ENCODE results near the gene CENPE.

The CENPE gene

GRCh38 chr4:103076747-103077347 is 121.3 kb downstream of the CENPE start, which contains the start of gene SLC9B2:
TSS of gene SLC9B2 (minus strand) at chr4:103076761. CDS start at chr4:103067550, 9,211 bp downstream.
- no peak for DNase-seq (ENCODE audit: low read depth, low spot score)

GRCh38 chr4:103075894-103076746 is 122.0 kb downstream of the CENPE start:
- peak; percentile 86 for DNase-seq (ENCODE audit: low read depth, low spot score)

DNA sequence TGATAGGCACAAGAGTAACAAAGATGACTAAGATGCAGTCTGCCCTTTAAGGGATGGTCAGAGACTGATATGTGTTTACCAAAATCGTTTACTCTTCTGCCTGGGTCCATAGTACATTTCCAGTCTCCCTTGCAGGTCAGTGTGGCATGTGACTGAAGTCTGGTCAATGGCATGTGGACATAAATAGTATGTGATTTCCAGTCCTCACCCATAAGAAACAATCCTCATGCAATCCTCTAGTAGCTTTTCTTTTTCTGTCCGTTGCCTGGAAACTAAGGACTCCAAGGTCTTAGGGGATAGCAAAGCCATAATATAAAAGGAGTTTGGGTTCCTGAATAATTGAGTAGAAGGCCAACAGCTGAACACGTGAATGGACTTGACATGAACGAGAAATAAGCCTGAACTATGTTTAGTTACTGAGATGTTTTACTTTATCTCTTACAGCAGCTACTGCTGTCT is 122.7 kb downstream of the CENPE start:
- no peak for DNase-seq (ENCODE audit: low read depth, low spot score)

DNA sequence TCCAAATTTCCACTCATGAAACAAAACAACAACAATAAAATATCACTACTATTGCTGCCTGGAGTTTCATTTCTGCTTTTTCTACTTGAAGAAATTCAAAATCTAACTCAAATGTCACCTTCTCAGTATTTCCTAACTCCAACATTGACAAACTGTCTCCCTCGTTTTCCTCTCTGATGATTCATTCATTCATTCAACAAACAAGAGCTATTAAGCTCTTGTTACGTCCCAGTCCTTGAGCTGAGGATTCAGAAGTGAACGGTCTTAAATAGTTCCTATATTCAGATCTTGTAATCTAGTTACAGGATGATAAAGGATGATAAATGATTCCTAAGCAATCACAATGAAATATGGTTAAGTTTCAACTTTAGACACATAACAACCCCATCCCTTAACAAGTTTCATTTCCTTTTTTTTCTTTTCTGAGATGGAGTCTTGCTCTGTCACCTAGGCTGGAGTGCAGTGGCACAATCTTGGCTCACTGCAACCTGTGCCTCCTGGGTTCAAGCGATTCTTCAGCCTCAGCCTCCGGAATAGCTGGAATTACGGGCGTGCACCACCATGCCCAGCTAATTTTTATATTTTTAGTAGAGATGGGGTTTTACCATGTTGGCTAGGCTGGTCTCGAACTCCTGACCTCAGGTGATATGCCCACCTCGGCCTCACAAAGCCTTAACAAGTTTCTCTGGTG is 123.3 kb downstream of the CENPE start:
- no peak for DNase-seq (ENCODE audit: low read depth, low spot score)

GRCh38 chr4:103073792-103074438 is 124.2 kb downstream of the CENPE start:
- no peak for DNase-seq (ENCODE audit: low read depth, low spot score)

GRCh38 chr4:103067841-103068547 is 130.1 kb downstream of the CENPE start:
- DNase-seq (ENCODE audit: low read depth, low spot score): no peak

DNA sequence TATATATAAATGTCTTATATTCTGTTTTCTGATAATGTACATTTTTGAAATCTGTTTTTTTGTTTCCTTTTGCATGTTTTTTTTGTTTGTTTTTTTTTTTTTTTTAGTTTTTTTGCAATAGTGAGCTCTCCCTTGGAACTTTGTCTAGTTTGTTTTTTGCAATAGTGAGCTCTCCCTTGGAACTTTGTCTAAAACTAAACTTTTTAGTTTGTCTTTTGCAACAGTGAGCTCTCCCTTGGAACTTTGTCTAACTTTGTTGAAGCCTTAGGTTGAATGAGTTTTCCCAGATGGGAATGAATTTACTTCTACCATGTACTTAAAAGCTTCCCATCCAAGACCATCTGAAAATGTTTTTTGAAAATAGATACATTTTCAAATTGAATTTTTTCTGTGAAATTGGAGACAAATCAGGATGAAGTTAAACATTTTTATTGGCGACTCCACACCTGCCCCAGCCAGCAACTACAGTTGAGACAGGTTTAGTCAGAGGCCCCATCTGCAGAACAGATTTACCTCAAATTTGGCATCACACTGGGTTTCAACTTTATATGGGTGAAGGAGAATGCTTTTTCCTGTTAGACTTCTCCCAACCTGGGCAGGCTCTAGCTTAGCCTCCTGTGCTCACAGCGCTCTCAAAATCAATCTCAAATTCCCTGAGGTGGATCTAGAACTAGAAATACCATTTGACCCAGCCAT is 137.5 kb downstream of the CENPE start:
- no peak for DNase-seq (ENCODE audit: low read depth, low spot score)
